ENCODE measurements around the gene ADGRF3.
"Not testable (repeated sequence)": the region's sequence is repeated elsewhere in the genome, so short reads cannot be mapped to it uniquely, and the experiment has no call there.

ADGRF3 gene

DNA sequence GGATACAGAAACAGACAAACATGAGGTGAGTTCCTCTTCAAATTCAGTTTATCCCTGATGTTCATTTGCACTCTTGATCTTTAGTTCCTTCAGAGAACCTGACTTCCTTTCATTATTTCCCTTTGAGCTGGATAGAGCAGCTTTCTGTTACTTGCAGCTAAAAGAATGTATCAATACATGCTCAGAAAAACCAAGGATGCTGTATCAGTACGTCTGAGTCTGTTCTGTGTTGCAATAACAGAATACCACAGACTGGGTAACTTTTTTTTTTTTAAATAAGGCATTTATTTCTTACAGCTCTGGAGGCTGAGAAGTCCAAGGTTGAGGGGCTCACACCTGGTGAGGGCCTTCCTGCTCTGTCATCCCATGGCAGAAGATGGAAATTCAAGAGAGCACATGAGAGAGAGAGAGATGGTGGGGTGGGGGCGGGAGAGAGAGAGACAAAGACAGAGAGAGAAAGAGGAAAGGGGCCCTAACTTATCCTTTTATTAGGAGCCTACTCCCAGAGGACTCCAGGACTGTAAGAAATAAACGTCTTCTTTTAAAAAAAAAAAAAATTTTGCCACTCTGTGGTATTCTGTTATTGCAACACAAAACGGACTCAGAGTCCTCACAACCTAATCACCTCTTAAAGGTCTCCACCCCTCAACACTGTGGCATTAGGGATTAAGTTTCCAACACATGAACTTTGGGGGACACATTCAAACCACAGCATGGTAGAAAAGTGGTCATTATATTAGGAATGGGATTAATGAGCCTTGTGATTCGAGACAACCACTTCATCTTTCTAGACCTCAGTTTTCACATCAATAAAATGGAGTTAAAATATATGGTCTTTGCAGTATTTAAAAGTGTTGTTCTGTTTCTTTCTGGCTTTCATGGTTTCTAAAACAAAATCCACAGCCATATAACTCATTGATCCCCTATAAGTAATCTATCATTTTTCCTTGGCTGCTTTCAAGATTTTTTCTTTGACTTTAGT, 19.0 kb downstream of the ADGRF3 start:
- H3K36me3 ChIP-seq (ENCODE audit: insufficient read depth, insufficient read length, low read length) = no peaks in the 10 kb centered on the region
- no peak overlapping the region for H3K9ac ChIP-seq (ENCODE audit: insufficient read length, low read depth)
- no peaks in the 10 kb centered on the region for H3K27me3 ChIP-seq (ENCODE audit: insufficient read depth, insufficient read length)
- no peak for DNase-seq (ENCODE audit: low read depth, low spot score)
- no peak overlapping the region for H3K4me3 ChIP-seq (ENCODE audit: insufficient read length, low read depth)
- H3K9me3 ChIP-seq (ENCODE audit: insufficient read depth, low read length) = no peaks in the 10 kb centered on the region
- peaks cover 3% of the 10 kb centered on the region for H3K4me1 ChIP-seq (ENCODE audit: insufficient read depth, insufficient read length)
- no peak for TF ChIP-seq YY1 (IDR thresholded peaks at IDR 0.05; ENCODE audit: insufficient read depth, insufficient read length)
- TF ChIP-seq SUZ12 (IDR thresholded peaks at IDR 0.05; ENCODE audit: extremely low read depth, insufficient read depth, insufficient read length) = no peak
- no peak for TF ChIP-seq ZNF274 (IDR thresholded peaks at IDR 0.05; ENCODE audit: low read depth, low read length)

- Histone ChIP-seq H3K36me3 (ENCODE audit: insufficient read depth, insufficient read length, low read length) (no peaks in the 10 kb centered on the region), H3K9me3 (ENCODE audit: insufficient read depth, low read length) (no peaks in the 10 kb centered on the region), H3K27me3 (ENCODE audit: insufficient read depth, insufficient read length) (no peaks in the 10 kb centered on the region), H3K9ac (ENCODE audit: insufficient read length, low read depth) (no peak overlapping the region), H3K4me3 (ENCODE audit: insufficient read length, low read depth) (no peak overlapping the region), H3K4me1 (ENCODE audit: insufficient read depth, insufficient read length) (peaks cover 3% of the 10 kb centered on the region)
- DNase-seq (ENCODE audit: low read depth, low spot score) = no peak
- TF ChIP-seq SUZ12 (IDR thresholded peaks at IDR 0.05; ENCODE audit: extremely low read depth, insufficient read depth, insufficient read length) (no peak), ZNF274 (IDR thresholded peaks at IDR 0.05; ENCODE audit: low read depth, low read length) (no peak), YY1 (IDR thresholded peaks at IDR 0.05; ENCODE audit: insufficient read depth, insufficient read length) (no peak)
Observed at GRCh38 chr2:26326514-26326913, 20.1 kb downstream of the ADGRF3 start.

DNA sequence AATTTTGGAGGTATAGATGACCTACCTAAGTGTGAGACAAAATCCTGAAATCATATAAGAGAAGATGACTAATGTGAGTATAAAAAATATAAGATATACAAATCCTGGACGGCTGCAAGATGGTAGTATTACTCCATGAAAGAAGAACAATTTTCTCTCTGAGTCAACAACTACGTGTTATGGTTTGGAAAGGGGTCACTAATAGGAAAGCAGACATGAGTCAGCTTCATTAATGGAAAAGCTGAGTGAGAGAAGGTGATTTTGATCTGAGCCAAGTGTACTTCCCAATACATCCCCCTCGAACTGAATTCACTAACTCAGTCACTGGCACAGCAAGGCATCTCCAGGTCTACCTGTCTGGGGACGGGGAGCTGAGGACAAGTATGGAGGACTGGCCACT, 20.7 kb downstream of the ADGRF3 start:
- Histone ChIP-seq H3K4me1 (ENCODE audit: insufficient read depth, insufficient read length) (peaks cover 3% of the 10 kb centered on the region), H3K9me3 (ENCODE audit: insufficient read depth, low read length) (no peaks in the 10 kb centered on the region), H3K9ac (ENCODE audit: insufficient read length, low read depth) (no peak overlapping the region), H3K36me3 (ENCODE audit: insufficient read depth, insufficient read length, low read length) (no peaks in the 10 kb centered on the region), H3K4me3 (ENCODE audit: insufficient read length, low read depth) (no peak overlapping the region), H3K27me3 (ENCODE audit: insufficient read depth, insufficient read length) (no peaks in the 10 kb centered on the region)
- DNase-seq (ENCODE audit: low read depth, low spot score) = no peak
- TF ChIP-seq SUZ12 (IDR thresholded peaks at IDR 0.05; ENCODE audit: extremely low read depth, insufficient read depth, insufficient read length) (no peak), YY1 (IDR thresholded peaks at IDR 0.05; ENCODE audit: insufficient read depth, insufficient read length) (no peak), ZNF274 (IDR thresholded peaks at IDR 0.05; ENCODE audit: low read depth, low read length) (no peak)

- Histone ChIP-seq H3K27me3 (ENCODE audit: insufficient read depth, insufficient read length) (no peaks in the 10 kb centered on the region), H3K9me3 (ENCODE audit: insufficient read depth, low read length) (no peaks in the 10 kb centered on the region), H3K36me3 (ENCODE audit: insufficient read depth, insufficient read length, low read length) (no peaks in the 10 kb centered on the region), H3K4me3 (ENCODE audit: insufficient read length, low read depth) (no peak overlapping the region), H3K4me1 (ENCODE audit: insufficient read depth, insufficient read length) (no peaks in the 10 kb centered on the region), H3K9ac (ENCODE audit: insufficient read length, low read depth) (no peak overlapping the region)
- DNase-seq (ENCODE audit: low read depth, low spot score) = no peak
- TF ChIP-seq ZNF274 (IDR thresholded peaks at IDR 0.05; ENCODE audit: low read depth, low read length) = no peak
- TF ChIP-seq YY1 (IDR thresholded peaks at IDR 0.05; ENCODE audit: insufficient read depth, insufficient read length) = no peak
- TF ChIP-seq SUZ12 (IDR thresholded peaks at IDR 0.05; ENCODE audit: extremely low read depth, insufficient read depth, insufficient read length) = no peak
Observed at GRCh38 chr2:26324903-26325302, 21.7 kb downstream of the ADGRF3 start.

DNA sequence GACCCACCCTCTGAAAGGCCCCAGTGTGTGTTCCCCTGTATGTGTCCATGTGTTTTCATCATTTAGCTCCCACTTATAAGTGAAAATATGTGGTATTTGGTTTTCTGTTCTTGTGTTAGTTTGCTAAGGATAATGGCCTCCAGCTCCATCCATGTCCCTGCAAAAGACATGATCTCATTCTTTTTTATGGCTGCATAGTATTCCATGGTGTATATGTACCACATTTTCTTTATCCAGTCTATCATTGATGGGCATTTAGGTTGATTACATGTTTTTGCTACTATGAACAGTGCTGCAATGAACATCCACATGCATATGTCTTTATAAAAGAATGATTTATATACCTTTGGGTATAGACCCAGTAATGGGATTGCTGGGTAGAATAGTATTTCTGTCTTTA, 22.1 kb downstream of the ADGRF3 start:
- H3K27me3 ChIP-seq (ENCODE audit: insufficient read depth, insufficient read length); H3K9ac ChIP-seq (ENCODE audit: insufficient read length, low read depth); H3K9me3 ChIP-seq (ENCODE audit: insufficient read depth, low read length); H3K4me1 ChIP-seq (ENCODE audit: insufficient read depth, insufficient read length); H3K4me3 ChIP-seq (ENCODE audit: insufficient read length, low read depth); DNase-seq (ENCODE audit: low read depth, low spot score); H3K36me3 ChIP-seq (ENCODE audit: insufficient read depth, insufficient read length, low read length): not testable (repeated sequence)

DNA sequence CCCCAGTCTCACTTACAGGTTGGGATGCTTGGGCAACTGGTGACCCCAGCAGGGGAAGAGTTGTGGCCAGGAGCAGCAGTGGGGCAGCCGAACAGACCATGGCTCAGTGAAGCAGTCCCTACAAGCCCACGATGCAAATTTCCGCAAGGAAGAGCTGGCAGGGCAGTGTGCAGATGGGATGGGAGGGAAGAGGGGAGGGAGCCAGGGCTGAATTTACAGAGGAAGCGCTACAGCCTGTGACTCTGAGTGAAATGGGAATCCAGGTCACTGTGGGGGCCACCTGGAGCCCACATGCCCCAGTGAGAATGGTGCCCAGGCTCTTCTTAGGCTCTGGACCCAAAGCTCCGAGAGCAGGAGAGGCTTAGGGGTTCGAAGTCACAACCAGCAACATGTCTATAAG, 27.6 kb downstream of the ADGRF3 start:
- H3K27me3 ChIP-seq (ENCODE audit: insufficient read depth, insufficient read length) = no peaks in the 10 kb centered on the region
- H3K9ac ChIP-seq (ENCODE audit: insufficient read length, low read depth) = no peak overlapping the region
- TF ChIP-seq YY1 (IDR thresholded peaks at IDR 0.05; ENCODE audit: insufficient read depth, insufficient read length) = no peak
- TF ChIP-seq SUZ12 (IDR thresholded peaks at IDR 0.05; ENCODE audit: extremely low read depth, insufficient read depth, insufficient read length) = no peak
- no peak for TF ChIP-seq ZNF274 (IDR thresholded peaks at IDR 0.05; ENCODE audit: low read depth, low read length)
- no peaks in the 10 kb centered on the region for H3K9me3 ChIP-seq (ENCODE audit: insufficient read depth, low read length)
- H3K4me1 ChIP-seq (ENCODE audit: insufficient read depth, insufficient read length) = no peaks in the 10 kb centered on the region
- H3K4me3 ChIP-seq (ENCODE audit: insufficient read length, low read depth) = no peak overlapping the region
- no peak for DNase-seq (ENCODE audit: low read depth, low spot score)
- H3K36me3 ChIP-seq (ENCODE audit: insufficient read depth, insufficient read length, low read length) = no peaks in the 10 kb centered on the region

DNA sequence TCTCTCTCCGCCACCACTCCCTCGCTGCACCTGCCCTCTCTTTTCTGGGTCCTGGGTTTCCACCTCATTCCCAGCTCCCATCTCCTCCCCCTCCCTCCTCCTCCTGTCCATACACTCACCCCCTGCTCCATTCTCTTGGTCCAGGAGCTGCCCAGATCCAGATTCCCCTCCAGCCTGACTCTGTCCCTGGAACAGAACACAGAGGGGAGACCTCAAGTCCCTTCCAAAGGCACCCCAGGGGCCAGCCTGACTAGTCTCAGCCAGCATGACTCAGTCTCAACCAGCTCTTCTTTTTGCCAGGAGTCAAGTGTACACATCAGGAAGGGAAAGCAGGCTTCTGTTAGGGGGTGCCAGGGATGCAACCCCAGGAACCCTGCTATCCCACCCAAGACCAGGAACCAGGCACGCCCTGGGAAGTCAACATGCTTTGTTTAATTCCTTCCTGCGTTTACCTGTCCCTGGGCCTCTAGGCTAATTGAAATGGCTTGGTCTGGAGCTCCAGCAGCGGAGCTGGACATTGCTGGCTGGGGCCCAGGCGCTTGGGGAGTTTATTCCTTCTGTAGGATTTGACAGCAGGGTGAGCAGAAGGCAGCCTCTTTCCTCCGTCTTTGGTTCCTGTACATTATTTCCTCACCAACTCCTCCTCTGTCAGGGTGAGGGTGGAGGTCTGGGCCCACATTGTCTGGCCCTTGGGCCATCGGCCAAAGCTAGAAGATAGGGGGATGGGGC, 29.0 kb downstream of the ADGRF3 start:
- Histone ChIP-seq H3K9ac (ENCODE audit: insufficient read length, low read depth) (no peak overlapping the region), H3K4me3 (ENCODE audit: insufficient read length, low read depth) (no peak overlapping the region), H3K9me3 (ENCODE audit: insufficient read depth, low read length) (no peaks in the 10 kb centered on the region), H3K4me1 (ENCODE audit: insufficient read depth, insufficient read length) (no peaks in the 10 kb centered on the region), H3K36me3 (ENCODE audit: insufficient read depth, insufficient read length, low read length) (no peaks in the 10 kb centered on the region), H3K27me3 (ENCODE audit: insufficient read depth, insufficient read length) (no peaks in the 10 kb centered on the region)
- no peak for DNase-seq (ENCODE audit: low read depth, low spot score)
- no peak for TF ChIP-seq ZNF274 (IDR thresholded peaks at IDR 0.05; ENCODE audit: low read depth, low read length)
- TF ChIP-seq YY1 (IDR thresholded peaks at IDR 0.05; ENCODE audit: insufficient read depth, insufficient read length) = no peak
- TF ChIP-seq SUZ12 (IDR thresholded peaks at IDR 0.05; ENCODE audit: extremely low read depth, insufficient read depth, insufficient read length) = no peak
